Liver (tissue), 9 donors: Measurements from ENCODE around the gene PLXNA2. TPM values are rescaled to one million over a fixed set of nuclear protein-coding genes. Genes with fewer than 3 reads are reported as not detected.

Source experiments
- DNase-seq: peaks from one replicate; pipeline ENCODE4 v3.0.0-alpha.2; 2017; ENCODE audit warnings: low spot score
- H3K27ac ChIP-seq, 2 donors: one replicate each; pipeline ENCODE4 v1.7.0; 2013; ENCODE audit warnings: inconsistent platforms in 2 of 2, low read length in 2 of 2, control low read depth in 1 of 2, low read depth in 1 of 2, mild to moderate bottlenecking in 1 of 2
- H3K27me3 ChIP-seq, 4 donors: one replicate each; pipeline versions ENCODE4 v1.6.1 to v1.7.0; 2013; ENCODE audit warnings: low read length in 3 of 4, inconsistent platforms in 1 of 4, mild to moderate bottlenecking in 1 of 4, moderate library complexity in 1 of 4; ENCODE audit not compliant: control insufficient read depth in 4 of 4, insufficient read depth in 4 of 4
- H3K36me3 ChIP-seq, 4 donors: one replicate each; pipeline versions ENCODE4 v1.6.1 to v1.7.0; 2013; ENCODE audit warnings: low read length in 3 of 4, mild to moderate bottlenecking in 3 of 4, low read depth in 1 of 4, moderate library complexity in 1 of 4; ENCODE audit not compliant: control insufficient read depth in 4 of 4, insufficient read depth in 3 of 4
- H3K4me1 ChIP-seq, 4 donors: one replicate each; pipeline versions ENCODE4 v1.6.1 to v1.7.0; 2013; ENCODE audit warnings: low read length in 3 of 4, mild to moderate bottlenecking in 3 of 4, moderate library complexity in 1 of 4; ENCODE audit not compliant: control insufficient read depth in 4 of 4, insufficient read depth in 4 of 4
- H3K4me3 ChIP-seq, 3 donors: one replicate each; pipeline versions ENCODE4 v1.6.1 to v1.7.0; 2013; ENCODE audit warnings: low read length in 3 of 3, control low read depth in 1 of 3, low read depth in 1 of 3, mild to moderate bottlenecking in 1 of 3
- H3K9ac ChIP-seq, 2 donors: one replicate each; pipeline ENCODE4 v1.7.0; 2013; ENCODE audit warnings: low read length in 2 of 2, mild to moderate bottlenecking in 2 of 2, moderate library complexity in 2 of 2, control low read depth in 1 of 2, low read depth in 1 of 2
- H3K9me3 ChIP-seq, 4 donors: one replicate each; pipeline versions ENCODE4 v1.6.1 to v1.7.0; 2013; ENCODE audit warnings: low read length in 3 of 4; ENCODE audit not compliant: control insufficient read depth in 4 of 4
- FOXA1 ChIP-seq: IDR thresholded peaks from 2 replicates; pipeline ENCODE4 v1.6.1; 2016; ENCODE audit warnings: antibody characterized with exemption
- FOXA2 ChIP-seq: IDR thresholded peaks from 2 replicates; pipeline ENCODE4 v1.6.1; 2016; ENCODE audit warnings: antibody characterized with exemption
- GABPA ChIP-seq, 2 donors: IDR thresholded peaks in 1 of 2; conservative IDR thresholded peaks in 1 of 2; 2 replicates each; pipeline ENCODE4 v1.6.1; 2016; ENCODE audit warnings: antibody characterized with exemption in 2 of 2, mild to moderate bottlenecking in 1 of 2, moderate library complexity in 1 of 2
- HNF4A ChIP-seq, 2 donors: conservative IDR thresholded peaks; 2 replicates each; pipeline ENCODE4 v1.6.1; 2016; ENCODE audit warnings: antibody characterized with exemption in 2 of 2, mild to moderate bottlenecking in 2 of 2
- JUND ChIP-seq, 2 donors: IDR thresholded peaks; 2 replicates each; pipeline ENCODE4 v1.6.1; 2016; ENCODE audit warnings: antibody characterized with exemption in 2 of 2
- MAX ChIP-seq: IDR thresholded peaks from 2 replicates; pipeline ENCODE4 v1.6.1; 2016; ENCODE audit warnings: antibody characterized with exemption
- NR2F2 ChIP-seq: IDR thresholded peaks from 2 replicates; pipeline ENCODE4 v1.6.1; 2016; ENCODE audit warnings: antibody characterized with exemption
- RAD21 ChIP-seq, 2 donors: IDR thresholded peaks; 2 replicates each; pipeline ENCODE4 v1.6.1; 2016; ENCODE audit warnings: antibody characterized with exemption in 2 of 2, mild to moderate bottlenecking in 2 of 2
- RXRA ChIP-seq, 2 donors: IDR thresholded peaks; 2 replicates each; pipeline ENCODE4 v1.6.1; 2017 to 2018; ENCODE audit warnings: antibody characterized with exemption in 2 of 2, mild to moderate bottlenecking in 1 of 2
- SP1 ChIP-seq: IDR thresholded peaks from 2 replicates; pipeline ENCODE4 v1.6.1; 2018; ENCODE audit warnings: antibody characterized with exemption, mild to moderate bottlenecking
- ZBTB33 ChIP-seq: IDR thresholded peaks from 2 replicates; pipeline ENCODE4 v1.6.1; 2016; ENCODE audit warnings: antibody characterized with exemption
- WGBS: extraction: QIAGEN DNeasy Blood & Tissue Kit; methylation state at CpG from one replicate; pipeline ENCODE4 v1.1.7; 2013; 5-methylcytosine and 5-hydroxymethylcytosine counted together
- polyA plus RNA-seq, 2 donors: library from polyadenylated mRNA; stranded (reverse) in 1 of 2; unstranded in 1 of 2; fragments of 200-250 nt in 1 of 2; fragments of >200 nt in 1 of 2; fragmentation: Nextera tagmentation in 1 of 2; extraction: Ambion mirVana in 1 of 2; gene quantifications; one replicate each; pipeline versions ENCODE4 v1.2.1 to v1.2.3, GENCODE V29; 2013 to 2015
- total RNA-seq, 2 donors: library from RNA; depleted of rRNA; stranded (reverse); fragments of >200 nt; gene quantifications; one replicate each; pipeline ENCODE4 v1.2.3, GENCODE V29; 2014
- TF ChIP-seq, protein P1 (sequence below): IDR thresholded peaks from 2 replicates; pipeline ENCODE4 v1.6.1; 2016; ENCODE audit warnings: antibody characterized with exemption
- TF ChIP-seq, protein P2 (sequence below): fragments of 150-350 bp; IDR thresholded peaks from 2 replicates; pipeline ENCODE4 v1.5.1; 2017; ENCODE audit warnings: improper control_type of control experiment, low read depth, low read length; ENCODE audit not compliant: missing input control
- donor health status: healthy.
- donor health status: healthy.
- donor health status: healthy.
- donor health status: healthy.
- donor health status: healthy.

PLXNA2 gene
- total and polyA plus RNA-seq, 4 donors, result 1.8 to 9.2 (median 2.8) TPM

- 84% methylated on average over 3 of the region's 3 CpGs for WGBS
- DNase-seq, result no peak
- no peaks in the 10 kb centered on the region for H3K27me3 ChIP-seq
Measured at GRCh38 chr1:208271236-208271635, 27.1 kb upstream of the PLXNA2 start.

DNA sequence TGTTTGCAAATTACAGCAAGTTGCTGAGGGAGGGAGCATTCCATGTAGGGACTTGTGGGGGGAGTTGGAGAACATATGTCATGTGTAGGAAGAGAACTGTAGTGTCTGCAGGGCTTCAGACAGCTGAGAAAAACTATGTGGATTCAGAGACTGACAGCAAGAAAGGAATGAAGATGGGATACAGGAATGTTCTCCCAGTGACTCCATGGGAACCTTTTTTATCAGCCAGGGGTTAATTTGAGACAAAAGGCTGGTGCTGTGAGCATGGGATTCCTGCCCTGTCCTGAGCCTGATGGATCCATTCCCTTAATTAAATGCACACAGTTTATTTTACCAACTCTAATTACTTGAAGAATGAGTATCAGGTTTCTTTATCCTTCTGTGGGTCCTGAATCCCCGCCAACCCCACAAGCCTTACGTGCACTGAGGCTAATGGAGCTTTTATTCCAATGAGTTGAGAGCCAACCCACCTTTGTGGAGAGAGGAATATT lies 26.5 kb upstream of the PLXNA2 start:
- Histone ChIP-seq H3K4me1 (no peaks in the 10 kb centered on the region), H3K9me3 (no peaks in the 10 kb centered on the region), H3K4me3 (no peak overlapping the region), H3K9ac (no peak overlapping the region), H3K27ac (no peak overlapping the region), H3K27me3 (no peaks in the 10 kb centered on the region), H3K36me3 (no peaks in the 10 kb centered on the region)
- no peak for DNase-seq
- 86% methylated on average over 2 of the region's 2 CpGs for WGBS
- TF ChIP-seq, protein P1, sequence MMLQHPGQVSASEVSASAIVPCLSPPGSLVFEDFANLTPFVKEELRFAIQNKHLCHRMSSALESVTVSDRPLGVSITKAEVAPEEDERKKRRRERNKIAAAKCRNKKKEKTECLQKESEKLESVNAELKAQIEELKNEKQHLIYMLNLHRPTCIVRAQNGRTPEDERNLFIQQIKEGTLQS, result no peak
- TF ChIP-seq RAD21 (IDR thresholded peaks at IDR 0.05) (no peak), GABPA (IDR thresholded peaks at IDR 0.05 in 1 of 2, conservative IDR thresholded peaks at IDR 0.05 in 1 of 2) (no peak), FOXA2 (no peak), MAX (no peak), NR2F2 (no peak), FOXA1 (no peak), JUND (IDR thresholded peaks at IDR 0.05) (no peak), RXRA (IDR thresholded peaks at IDR 0.05) (no peak), HNF4A (conservative IDR thresholded peaks at IDR 0.05) (no peak), ZBTB33 (no peak)
- TF ChIP-seq, protein P2, sequence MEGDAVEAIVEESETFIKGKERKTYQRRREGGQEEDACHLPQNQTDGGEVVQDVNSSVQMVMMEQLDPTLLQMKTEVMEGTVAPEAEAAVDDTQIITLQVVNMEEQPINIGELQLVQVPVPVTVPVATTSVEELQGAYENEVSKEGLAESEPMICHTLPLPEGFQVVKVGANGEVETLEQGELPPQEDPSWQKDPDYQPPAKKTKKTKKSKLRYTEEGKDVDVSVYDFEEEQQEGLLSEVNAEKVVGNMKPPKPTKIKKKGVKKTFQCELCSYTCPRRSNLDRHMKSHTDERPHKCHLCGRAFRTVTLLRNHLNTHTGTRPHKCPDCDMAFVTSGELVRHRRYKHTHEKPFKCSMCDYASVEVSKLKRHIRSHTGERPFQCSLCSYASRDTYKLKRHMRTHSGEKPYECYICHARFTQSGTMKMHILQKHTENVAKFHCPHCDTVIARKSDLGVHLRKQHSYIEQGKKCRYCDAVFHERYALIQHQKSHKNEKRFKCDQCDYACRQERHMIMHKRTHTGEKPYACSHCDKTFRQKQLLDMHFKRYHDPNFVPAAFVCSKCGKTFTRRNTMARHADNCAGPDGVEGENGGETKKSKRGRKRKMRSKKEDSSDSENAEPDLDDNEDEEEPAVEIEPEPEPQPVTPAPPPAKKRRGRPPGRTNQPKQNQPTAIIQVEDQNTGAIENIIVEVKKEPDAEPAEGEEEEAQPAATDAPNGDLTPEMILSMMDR, result no peak

More at GRCh38 chr1:208271236-208271635, 27.1 kb upstream of the PLXNA2 start:
- no peak overlapping the region for H3K4me3 ChIP-seq
- no peaks in the 10 kb centered on the region for H3K9me3 ChIP-seq
- H3K27ac ChIP-seq, result no peak overlapping the region
- H3K4me1 ChIP-seq, result no peaks in the 10 kb centered on the region
- H3K9ac ChIP-seq, result no peak overlapping the region
- no peaks in the 10 kb centered on the region for H3K36me3 ChIP-seq
- TF ChIP-seq RXRA (IDR thresholded peaks at IDR 0.05) (no peak), ZBTB33 (no peak), SP1 (no peak), HNF4A (conservative IDR thresholded peaks at IDR 0.05) (no peak)
- TF ChIP-seq, protein P2, result no peak
- TF ChIP-seq, protein P1, result no peak
